Measurements from ENCODE around the gene DIPK2A. TPM values are rescaled to one million over a fixed set of nuclear protein-coding genes. Genes with fewer than 3 reads are reported as not detected.

Gene DIPK2A
- total and polyA plus RNA-seq, 2 of the 13 experiments (the other 11 are each of a cell fraction or from before 2014, with no cell fraction given): 5.8 to 8.0 TPM

DNA sequence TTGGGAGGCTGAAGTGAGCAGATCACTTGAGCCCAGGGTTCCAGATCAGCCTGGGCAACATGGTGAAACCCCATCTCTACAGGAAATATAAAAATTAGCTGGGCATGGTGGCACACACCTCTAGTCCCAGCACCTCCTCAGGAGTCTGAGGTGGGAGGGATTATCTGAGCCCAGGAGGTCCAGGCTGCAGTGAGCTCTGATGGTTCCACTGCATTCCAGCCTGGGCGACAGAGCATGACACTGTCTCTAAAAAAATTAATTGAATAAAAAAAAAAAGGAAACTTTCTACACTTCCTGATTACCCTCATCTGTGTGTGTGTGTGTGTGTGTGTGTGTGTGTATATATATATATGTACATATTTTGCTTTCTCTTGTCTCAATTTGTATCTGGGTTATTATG lies 31.4 kb downstream of the DIPK2A start:
- Histone ChIP-seq H3K4me2 (ENCODE audit: low read depth, low read length) (no peak overlapping the region), H2AFZ (ENCODE audit: low read length) (no peak overlapping the region), H3K36me3 (replicated peaks in 1 of 2; ENCODE audit: control insufficient read depth in 1 of 2, insufficient read depth in 2 of 2, low read length in 2 of 2) (no peaks in the 10 kb centered on the region), H3K9ac (ENCODE audit: insufficient read depth, low read depth, low read length) (no peak overlapping the region), H3K27me3 (ENCODE audit: control insufficient read depth in 1 of 2, insufficient read depth in 2 of 2, low read length in 2 of 2) (no peaks in the 10 kb centered on the region), H4K20me1 (ENCODE audit: insufficient read depth, low read length) (no peaks in the 10 kb centered on the region), H3K27ac (ENCODE audit: extremely low read length, insufficient read depth, low read length) (no peak overlapping the region), H3K4me3 (replicated peaks in 1 of 3; ENCODE audit: insufficient read depth in 1 of 3, low read depth in 2 of 3, low read length in 3 of 3) (no peak overlapping the region), H3K79me2 (ENCODE audit: insufficient read depth, low read length) (no peaks in the 10 kb centered on the region), H3K4me1 (ENCODE audit: insufficient read depth, low read length) (no peaks in the 10 kb centered on the region), H3K9me3 (ENCODE audit: low read length) (no peaks in the 10 kb centered on the region)
- DNase-seq (ENCODE audit: low spot score) (no peak), FAIRE-seq (no peak), ATAC-seq (no peak)
- BruUV-seq (replicated peaks): no TSS peak
- intact Hi-C loops (cut with micrococcal nuclease; ENCODE audit: unreplicated experiment) (no loop called here), in situ Hi-C loops (cut with HindIII; ENCODE audit: extremely low pct_ligation_motif_present, low pct_unique_long_range_greater_than_20kb) (no loop called here)
- ChIA-PET POLR2A (no interaction called here), CTCF (ENCODE audit: low intra/inter-chr PET ratio, low total read pairs) (no interaction called here)
- 54% methylated on average over 1 of the region's 1 CpG for WGBS (ENCODE audit: low lambda C conversion rate)
- TF ChIP-seq MEIS2 (CRISPR knock-in tag; IDR thresholded peaks at IDR 0.05) (no peak), MATR3 (CRISPR knock-in tag; IDR thresholded peaks at IDR 0.05) (no peak), NR2F6 (IDR thresholded peaks at IDR 0.05) (no peak), NR2F6 (CRISPR knock-in tag; IDR thresholded peaks at IDR 0.05) (no peak), MED13 (CRISPR knock-in tag; IDR thresholded peaks at IDR 0.05) (no peak), ZNF670 (CRISPR knock-in tag; IDR thresholded peaks at IDR 0.05; ENCODE audit: borderline replicate concordance) (no peak), ZNF569 (CRISPR knock-in tag; IDR thresholded peaks at IDR 0.05; ENCODE audit: borderline replicate concordance) (no peak), DPF2 (CRISPR knock-in tag; IDR thresholded peaks at IDR 0.05; ENCODE audit: borderline replicate concordance, low read depth) (no peak), ZNF720 (CRISPR knock-in tag; IDR thresholded peaks at IDR 0.05) (no peak), HNF1A (IDR thresholded peaks at IDR 0.05; ENCODE audit: low read depth) (no peak), HNF1A (CRISPR knock-in tag; IDR thresholded peaks at IDR 0.05; ENCODE audit: borderline replicate concordance) (no peak), PAX8 (CRISPR knock-in tag; IDR thresholded peaks at IDR 0.05; ENCODE audit: borderline replicate concordance) (no peak), KLF9 (CRISPR knock-in tag; IDR thresholded peaks at IDR 0.05; ENCODE audit: low read depth) (no peak), ZNF337 (CRISPR knock-in tag; IDR thresholded peaks at IDR 0.05; ENCODE audit: borderline replicate concordance, low read depth) (no peak), ZNF609 (CRISPR knock-in tag; IDR thresholded peaks at IDR 0.05; ENCODE audit: borderline replicate concordance) (no peak), TGIF2 (CRISPR knock-in tag; IDR thresholded peaks at IDR 0.05) (no peak), ZNF225 (CRISPR knock-in tag; IDR thresholded peaks at IDR 0.05) (no peak)
- TF ChIP-seq, protein P1, sequence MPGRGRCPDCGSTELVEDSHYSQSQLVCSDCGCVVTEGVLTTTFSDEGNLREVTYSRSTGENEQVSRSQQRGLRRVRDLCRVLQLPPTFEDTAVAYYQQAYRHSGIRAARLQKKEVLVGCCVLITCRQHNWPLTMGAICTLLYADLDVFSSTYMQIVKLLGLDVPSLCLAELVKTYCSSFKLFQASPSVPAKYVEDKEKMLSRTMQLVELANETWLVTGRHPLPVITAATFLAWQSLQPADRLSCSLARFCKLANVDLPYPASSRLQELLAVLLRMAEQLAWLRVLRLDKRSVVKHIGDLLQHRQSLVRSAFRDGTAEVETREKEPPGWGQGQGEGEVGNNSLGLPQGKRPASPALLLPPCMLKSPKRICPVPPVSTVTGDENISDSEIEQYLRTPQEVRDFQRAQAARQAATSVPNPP (CRISPR knock-in tag; IDR thresholded peaks at IDR 0.05): no peak

Measured in HepG2 (cell line).